ENCODE results near the gene VSNL1. TPM values are rescaled to one million over a fixed set of nuclear protein-coding genes. Genes with fewer than 3 reads are reported as not detected.

VSNL1 gene
- polyA plus RNA-seq, 1 of the 3 experiments (the other 2 are of a cell fraction), result 1.3 TPM

DNA sequence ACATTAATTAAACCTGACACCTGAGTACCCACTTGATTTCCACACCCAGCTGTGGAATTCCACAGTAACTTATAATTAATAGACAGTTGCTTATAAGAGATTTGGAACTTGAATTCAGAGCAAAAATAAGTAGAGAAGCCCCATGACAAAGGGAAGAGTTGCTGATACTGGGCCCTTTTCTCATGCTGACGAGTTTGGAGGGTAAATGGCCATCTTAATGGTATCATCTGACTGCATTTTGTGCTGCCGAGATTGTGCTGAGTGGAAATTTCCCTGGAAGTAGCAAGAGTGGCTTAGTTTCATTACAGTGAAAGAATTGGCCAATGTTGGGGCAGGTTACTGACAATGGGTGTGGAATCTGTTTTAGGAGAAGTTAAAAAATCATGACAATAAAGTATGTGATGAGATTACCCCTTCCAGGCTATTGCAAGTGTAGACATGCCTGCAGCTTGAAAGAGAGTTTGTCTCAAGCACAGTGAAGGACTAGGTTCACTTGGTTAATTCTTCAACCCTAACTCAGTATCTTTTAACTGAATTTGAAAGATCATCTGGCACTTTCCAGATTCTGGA, 49.9 kb downstream of the VSNL1 start:
- POLR2A ChIA-PET, result no interaction called here
- Histone ChIP-seq H3K79me2 (ENCODE audit: insufficient read depth) (no peaks in the 10 kb centered on the region), H3K27me3 (ENCODE audit: insufficient read depth) (no peaks in the 10 kb centered on the region), H4K20me1 (ENCODE audit: insufficient read depth) (no peaks in the 10 kb centered on the region), H3K9me2 (no peaks in the 10 kb centered on the region), H3K9me3 (no peaks in the 10 kb centered on the region), H2AFZ (ENCODE audit: low read depth) (no peak overlapping the region), H3K36me3 (replicated peaks in 1 of 2; ENCODE audit: control insufficient read depth in 1 of 2, insufficient read depth in 2 of 2, low read length in 1 of 2) (no peaks in the 10 kb centered on the region), H3K4me3 (ENCODE audit: low read depth in 2 of 2, low read length in 1 of 2) (no peak overlapping the region), H3K27ac (ENCODE audit: low read depth in 2 of 2, low read length in 1 of 2) (no peak overlapping the region), H3K4me1 (ENCODE audit: control insufficient read depth in 1 of 2, insufficient read depth in 2 of 2, low read depth in 1 of 2, low read length in 1 of 2) (peaks cover 0 to 7% of the 10 kb centered on the region in 2 experiments; a peak in 1 of 4 replicates), H3F3A (replicated peaks; ENCODE audit: insufficient read depth) (no peaks in the 10 kb centered on the region), H3K4me2 (no peak overlapping the region), H3K9ac (no peak overlapping the region)
- WGBS (ENCODE audit: low lambda C conversion rate), result 55% methylated on average over 2 of the region's 2 CpGs
- CTCF ChIA-PET, result interaction anchor here (0.6 to 1.4 kb wide), 3 partner anchors 10 to 818 kb away, joined by 3 read pairs; no protein-coding TSS in a partner anchor
- TF ChIP-seq IRF3 (IDR thresholded peaks at IDR 0.05; ENCODE audit: low read depth, low read length) (no peak), MXI1 (IDR thresholded peaks at IDR 0.05; ENCODE audit: low read depth, low read length) (no peak), FOXM1 (IDR thresholded peaks at IDR 0.05; ENCODE audit: low read depth) (no peak), RCOR1 (IDR thresholded peaks at IDR 0.05; ENCODE audit: low read length) (no peak), NFIC (IDR thresholded peaks at IDR 0.05; ENCODE audit: borderline replicate concordance) (no peak), REST (IDR thresholded peaks at IDR 0.05; ENCODE audit: low read depth, low read length) (no peak), EP300 (IDR thresholded peaks at IDR 0.05; ENCODE audit: borderline replicate concordance in 1 of 2, low read depth in 1 of 2, low read length in 1 of 2) (no peak), TCF12 (IDR thresholded peaks at IDR 0.05) (no peak), PBX3 (IDR thresholded peaks at IDR 0.05) (no peak), GATA2 (CRISPR knock-in tag; IDR thresholded peaks at IDR 0.05) (no peak), FOSL2 (IDR thresholded peaks at IDR 0.05; ENCODE audit: borderline replicate concordance, low read depth) (no peak), TAF1 (IDR thresholded peaks at IDR 0.05; ENCODE audit: borderline replicate concordance, low read depth, low read length) (no peak)
- TF ChIP-seq, protein P1, sequence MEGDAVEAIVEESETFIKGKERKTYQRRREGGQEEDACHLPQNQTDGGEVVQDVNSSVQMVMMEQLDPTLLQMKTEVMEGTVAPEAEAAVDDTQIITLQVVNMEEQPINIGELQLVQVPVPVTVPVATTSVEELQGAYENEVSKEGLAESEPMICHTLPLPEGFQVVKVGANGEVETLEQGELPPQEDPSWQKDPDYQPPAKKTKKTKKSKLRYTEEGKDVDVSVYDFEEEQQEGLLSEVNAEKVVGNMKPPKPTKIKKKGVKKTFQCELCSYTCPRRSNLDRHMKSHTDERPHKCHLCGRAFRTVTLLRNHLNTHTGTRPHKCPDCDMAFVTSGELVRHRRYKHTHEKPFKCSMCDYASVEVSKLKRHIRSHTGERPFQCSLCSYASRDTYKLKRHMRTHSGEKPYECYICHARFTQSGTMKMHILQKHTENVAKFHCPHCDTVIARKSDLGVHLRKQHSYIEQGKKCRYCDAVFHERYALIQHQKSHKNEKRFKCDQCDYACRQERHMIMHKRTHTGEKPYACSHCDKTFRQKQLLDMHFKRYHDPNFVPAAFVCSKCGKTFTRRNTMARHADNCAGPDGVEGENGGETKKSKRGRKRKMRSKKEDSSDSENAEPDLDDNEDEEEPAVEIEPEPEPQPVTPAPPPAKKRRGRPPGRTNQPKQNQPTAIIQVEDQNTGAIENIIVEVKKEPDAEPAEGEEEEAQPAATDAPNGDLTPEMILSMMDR (IDR thresholded peaks at IDR 0.05), result no peak
- DNase-seq, result no peak

All from SK-N-SH (cell line).